Colonic mucosa (tissue), 4 donors: ENCODE results near the gene HOXB4. TPM values are rescaled to one million over a fixed set of nuclear protein-coding genes. Genes with fewer than 3 reads are reported as not detected.

Experiments
- DNase-seq: peaks from one replicate; pipeline ENCODE4 v3.0.0-alpha.2; 2020
- H3K27ac ChIP-seq: fragments of 200-600 bp; one replicate; pipeline ENCODE4 v1.8.0; 2021
- H3K27me3 ChIP-seq: fragments of 200-600 bp; one replicate; pipeline ENCODE4 v1.8.0; 2021
- H3K36me3 ChIP-seq: fragments of 200-600 bp; one replicate; pipeline ENCODE4 v1.8.0; 2021
- H3K4me1 ChIP-seq: fragments of 200-600 bp; one replicate; pipeline ENCODE4 v1.8.0; 2021; ENCODE audit warnings: mild to moderate bottlenecking
- H3K4me3 ChIP-seq: fragments of 200-600 bp; one replicate; pipeline ENCODE4 v1.8.0; 2021
- H3K9ac ChIP-seq, 2 donors: one replicate each; pipeline ENCODE4 v1.7.0; 2013; ENCODE audit warnings: control low read depth in 2 of 2, low read depth in 2 of 2, low read length in 2 of 2
- H3K9me3 ChIP-seq: fragments of 200-600 bp; one replicate; pipeline ENCODE4 v1.8.0; 2021
- intact Hi-C: fragments of 100-400 bp; cut with DNase I; formaldehyde crosslinking; loops from one replicate; pipeline ENCODE4 v1.14.1; 2022
- total RNA-seq, 2 donors: library from RNA; stranded (reverse); fragmentation: NEBNext Ultra II Directional in 1 of 2; extraction: Animal tissue kit (Norgen Biotek cat#: 25700) in 1 of 2; gene quantifications; one replicate each; pipeline ENCODE4 v1.2.1, GENCODE V29; 2021
- TF ChIP-seq, protein P1 (sequence below): fragments of 200-600 bp; IDR thresholded peaks from one replicate; pipeline ENCODE4 v1.8.0; 2022; ENCODE audit warnings: antibody characterized with exemption, mild to moderate bottlenecking
- donor health status: healthy.
- donor health status: DM: no; HTN: no; CAD: no.
- donor health status: DM: no; HTN: no; CAD: no.

HOXB4 gene
- total RNA-seq, 2 donors from 2014 or later = 2.5 to 4.7 TPM

DNA sequence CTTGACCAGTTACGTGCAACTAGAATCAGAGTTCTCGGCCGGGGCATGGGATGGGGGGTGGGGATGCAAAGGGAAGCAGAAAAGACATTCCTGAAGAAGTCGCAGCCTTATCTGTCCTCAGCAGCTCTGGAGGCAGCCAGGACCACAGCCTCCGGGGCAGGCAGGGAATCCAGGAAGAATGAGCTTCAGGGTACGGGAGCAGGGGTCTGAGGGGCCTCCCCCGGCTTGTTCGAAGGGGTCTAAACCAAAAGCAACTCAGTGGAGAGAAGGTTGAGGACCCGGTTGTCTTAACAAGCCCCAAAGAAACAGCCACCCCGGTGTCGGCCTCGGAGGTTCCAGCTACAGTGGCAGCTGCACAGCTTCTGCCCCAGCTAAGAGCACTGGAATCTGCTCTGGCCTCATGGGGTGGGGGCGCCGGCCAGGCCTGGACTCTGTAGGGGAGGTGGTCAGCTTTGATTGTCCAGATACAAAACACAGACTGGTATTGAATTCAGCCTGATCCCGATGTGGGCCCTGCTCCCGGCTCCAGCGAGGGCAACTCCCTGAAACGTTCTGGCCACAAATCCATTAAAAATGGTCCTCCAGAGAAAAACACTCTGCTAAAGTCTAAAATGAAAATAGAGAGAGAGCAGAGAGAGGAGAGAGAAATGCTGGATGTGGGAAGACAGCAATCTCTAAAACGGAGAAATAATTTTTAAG lies 7.7 kb downstream of the HOXB4 start:
- no peaks in the 10 kb centered on the region for H3K27me3 ChIP-seq
- no peak overlapping the region for H3K4me3 ChIP-seq
- peak overlapping the region; percentile 70 for H3K27ac ChIP-seq
- intact Hi-C loops = no loop called here
- DNase-seq = no peak
- TF ChIP-seq, protein P1, sequence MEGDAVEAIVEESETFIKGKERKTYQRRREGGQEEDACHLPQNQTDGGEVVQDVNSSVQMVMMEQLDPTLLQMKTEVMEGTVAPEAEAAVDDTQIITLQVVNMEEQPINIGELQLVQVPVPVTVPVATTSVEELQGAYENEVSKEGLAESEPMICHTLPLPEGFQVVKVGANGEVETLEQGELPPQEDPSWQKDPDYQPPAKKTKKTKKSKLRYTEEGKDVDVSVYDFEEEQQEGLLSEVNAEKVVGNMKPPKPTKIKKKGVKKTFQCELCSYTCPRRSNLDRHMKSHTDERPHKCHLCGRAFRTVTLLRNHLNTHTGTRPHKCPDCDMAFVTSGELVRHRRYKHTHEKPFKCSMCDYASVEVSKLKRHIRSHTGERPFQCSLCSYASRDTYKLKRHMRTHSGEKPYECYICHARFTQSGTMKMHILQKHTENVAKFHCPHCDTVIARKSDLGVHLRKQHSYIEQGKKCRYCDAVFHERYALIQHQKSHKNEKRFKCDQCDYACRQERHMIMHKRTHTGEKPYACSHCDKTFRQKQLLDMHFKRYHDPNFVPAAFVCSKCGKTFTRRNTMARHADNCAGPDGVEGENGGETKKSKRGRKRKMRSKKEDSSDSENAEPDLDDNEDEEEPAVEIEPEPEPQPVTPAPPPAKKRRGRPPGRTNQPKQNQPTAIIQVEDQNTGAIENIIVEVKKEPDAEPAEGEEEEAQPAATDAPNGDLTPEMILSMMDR = no peak
- H3K9me3 ChIP-seq = no peaks in the 10 kb centered on the region
- peaks cover 22% of the 10 kb centered on the region for H3K4me1 ChIP-seq
- H3K36me3 ChIP-seq = no peaks in the 10 kb centered on the region
- H3K9ac ChIP-seq = peak overlapping the region; percentile 49 to 61

DNA sequence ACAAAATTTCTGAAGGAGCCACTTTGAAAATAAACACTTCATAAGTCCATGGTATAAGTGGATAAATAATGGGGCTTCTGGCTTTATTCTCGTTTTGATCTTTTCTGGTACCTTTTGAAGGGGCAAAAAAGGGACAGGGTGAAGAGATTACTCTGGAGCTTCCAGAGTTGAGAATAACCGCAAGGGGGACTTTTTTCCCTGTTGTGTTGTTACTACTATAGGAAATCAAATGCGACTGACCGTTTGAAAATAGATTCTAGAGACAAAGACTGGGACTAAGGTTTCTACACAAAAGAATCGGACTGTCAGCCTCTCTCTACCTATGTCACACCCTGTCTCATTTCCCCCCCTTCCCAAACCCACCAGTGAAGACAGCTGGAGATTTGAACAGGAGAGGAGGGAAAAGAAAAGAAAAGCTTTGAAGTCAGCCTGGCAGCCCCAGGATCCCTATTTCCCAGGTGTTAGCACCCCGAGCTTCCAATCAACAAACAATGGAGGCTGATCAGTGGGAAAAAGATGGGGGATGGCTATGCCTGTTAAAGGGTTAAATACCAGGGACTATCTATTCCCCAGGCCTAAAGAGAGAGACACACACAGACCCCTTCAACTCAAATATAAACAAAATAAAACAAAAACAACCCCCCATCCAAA lies 8.4 kb downstream of the HOXB4 start:
- DNase-seq = no peak
- Histone ChIP-seq H3K36me3 (no peaks in the 10 kb centered on the region), H3K4me3 (no peak overlapping the region), H3K9me3 (no peaks in the 10 kb centered on the region), H3K27me3 (no peaks in the 10 kb centered on the region), H3K4me1 (peaks cover 21% of the 10 kb centered on the region), H3K9ac (peak overlapping the region in 1 of 2 donors; percentile 28), H3K27ac (peak overlapping the region; percentile 70)
- TF ChIP-seq, protein P1 = no peak
- intact Hi-C loops = no loop called here

DNA sequence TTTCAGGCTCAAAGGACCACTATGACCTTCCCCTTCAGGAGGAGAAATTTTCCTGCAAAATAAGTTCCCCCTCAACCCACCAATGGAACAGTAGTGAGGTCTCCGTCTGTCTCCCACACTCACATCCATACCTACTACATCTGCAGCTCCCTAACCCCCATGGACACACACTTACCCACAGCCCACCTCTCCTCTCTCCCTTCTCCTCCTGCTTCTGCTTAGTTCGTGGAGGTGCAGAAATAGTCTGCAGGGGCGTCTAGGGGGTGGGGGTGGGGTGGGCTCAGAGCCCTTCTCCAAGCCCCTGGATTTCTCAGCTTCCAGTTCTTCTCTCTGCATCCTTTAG lies 8.9 kb downstream of the HOXB4 start:
- Histone ChIP-seq H3K36me3 (no peaks in the 10 kb centered on the region), H3K27me3 (no peaks in the 10 kb centered on the region), H3K4me1 (peaks cover 21% of the 10 kb centered on the region), H3K9ac (no peak overlapping the region), H3K4me3 (no peak overlapping the region), H3K9me3 (no peaks in the 10 kb centered on the region), H3K27ac (peak overlapping the region; percentile 34)
- DNase-seq = no peak
- intact Hi-C loops = no loop called here
- TF ChIP-seq, protein P1 = no peak

DNA sequence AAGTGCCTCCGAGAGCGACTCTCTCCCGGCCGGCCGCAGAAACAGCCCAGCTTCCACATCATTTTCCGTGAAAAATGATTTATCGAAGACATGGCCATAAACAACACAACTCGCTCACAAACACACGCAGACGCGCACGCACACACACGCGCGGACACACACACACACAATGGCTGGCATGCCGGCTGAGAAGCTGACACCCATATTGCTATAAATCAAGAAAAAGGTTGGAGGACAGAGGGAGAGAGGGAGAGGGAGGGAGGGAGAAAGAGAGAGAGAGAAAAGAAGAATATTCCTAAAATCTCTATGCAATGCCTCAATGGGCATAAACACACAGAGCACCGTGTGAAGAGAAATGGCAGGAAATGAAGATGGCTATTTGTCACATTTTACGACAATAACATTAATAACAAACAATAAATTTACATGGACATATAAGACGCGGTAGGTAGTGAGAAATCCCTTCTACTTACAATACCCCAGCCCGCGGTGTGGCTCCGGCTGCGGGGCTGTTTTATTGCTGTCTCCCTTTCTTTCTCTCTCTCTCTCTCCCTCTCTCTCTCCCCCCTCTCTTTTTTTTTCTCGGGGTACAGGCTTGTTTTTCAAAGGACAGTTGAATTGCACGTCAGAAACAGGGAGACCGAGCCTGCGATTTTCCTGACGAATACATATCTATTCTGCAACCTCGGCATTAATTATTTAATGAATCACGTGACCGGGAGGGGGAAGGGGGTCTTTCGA lies 9.5 kb downstream of the HOXB4 start:
- Histone ChIP-seq H3K4me1 (peaks cover 21% of the 10 kb centered on the region), H3K4me3 (no peak overlapping the region)
- intact Hi-C loops = no loop called here

More for the DNA sequence above, 9.5 kb downstream of the HOXB4 start:
- Histone ChIP-seq H3K9ac (peak overlapping the region in 1 of 2 donors; percentile 29), H3K36me3 (no peaks in the 10 kb centered on the region), H3K9me3 (no peaks in the 10 kb centered on the region), H3K27ac (peak overlapping the region; percentile 34), H3K27me3 (no peaks in the 10 kb centered on the region)
- DNase-seq = no peak
- TF ChIP-seq, protein P1 = no peak
